Glutamatergic neuron (in vitro differentiated cells): Measurements from ENCODE around the gene PRKG1. TPM values are rescaled to one million over a fixed set of nuclear protein-coding genes. Genes with fewer than 3 reads are reported as not detected.

Experiments used
- DNase-seq: peaks from one replicate; pipeline ENCODE4 v3.0.0; 2022
- H3K27ac Mint-ChIP-seq: one replicate; pipeline ENCODE4 v1.8.0; 2020; ENCODE audit warnings: mild to moderate bottlenecking, mixed read lengths, inconsistent platforms; ENCODE audit not compliant: unreplicated experiment
- H3K27me3 Mint-ChIP-seq: one replicate; pipeline ENCODE4 v1.8.0; 2020; ENCODE audit warnings: mild to moderate bottlenecking, moderate library complexity, mixed read lengths, inconsistent platforms; ENCODE audit not compliant: unreplicated experiment
- H3K36me3 Mint-ChIP-seq: one replicate; pipeline ENCODE4 v1.8.0; 2020; ENCODE audit warnings: mild to moderate bottlenecking, mixed read lengths, inconsistent platforms; ENCODE audit not compliant: unreplicated experiment
- H3K4me1 Mint-ChIP-seq: one replicate; pipeline ENCODE4 v1.8.0; 2020; ENCODE audit warnings: mild to moderate bottlenecking, low read depth, mixed read lengths, inconsistent platforms; ENCODE audit not compliant: unreplicated experiment
- H3K4me3 Mint-ChIP-seq: one replicate; pipeline ENCODE4 v1.8.0; 2020; ENCODE audit warnings: mild to moderate bottlenecking, mixed read lengths, inconsistent platforms; ENCODE audit not compliant: unreplicated experiment
- H3K9me3 Mint-ChIP-seq: one replicate; pipeline ENCODE4 v1.8.0; 2020; ENCODE audit warnings: mild to moderate bottlenecking, moderate library complexity, mixed read lengths, inconsistent platforms; ENCODE audit not compliant: unreplicated experiment
- total RNA-seq: library from RNA; stranded (reverse); fragmentation: NEBNext Ultra II Directional; extraction: Animal tissue kit (Norgen Biotek cat#: 25700); gene quantifications from one replicate; pipeline ENCODE4 v1.2.1, GENCODE V29; 2021; ENCODE audit not compliant: unreplicated experiment
- TF ChIP-seq, protein P1 (sequence below): fragments of 200-600 bp; sonication (generic); IDR thresholded peaks from one replicate; pipeline ENCODE4 v1.5.0; 2021; ENCODE audit not compliant: partially characterized antibody, unreplicated experiment

Gene PRKG1
- total RNA-seq, 1 donor from 2014 or later, result 52.7 TPM

DNA sequence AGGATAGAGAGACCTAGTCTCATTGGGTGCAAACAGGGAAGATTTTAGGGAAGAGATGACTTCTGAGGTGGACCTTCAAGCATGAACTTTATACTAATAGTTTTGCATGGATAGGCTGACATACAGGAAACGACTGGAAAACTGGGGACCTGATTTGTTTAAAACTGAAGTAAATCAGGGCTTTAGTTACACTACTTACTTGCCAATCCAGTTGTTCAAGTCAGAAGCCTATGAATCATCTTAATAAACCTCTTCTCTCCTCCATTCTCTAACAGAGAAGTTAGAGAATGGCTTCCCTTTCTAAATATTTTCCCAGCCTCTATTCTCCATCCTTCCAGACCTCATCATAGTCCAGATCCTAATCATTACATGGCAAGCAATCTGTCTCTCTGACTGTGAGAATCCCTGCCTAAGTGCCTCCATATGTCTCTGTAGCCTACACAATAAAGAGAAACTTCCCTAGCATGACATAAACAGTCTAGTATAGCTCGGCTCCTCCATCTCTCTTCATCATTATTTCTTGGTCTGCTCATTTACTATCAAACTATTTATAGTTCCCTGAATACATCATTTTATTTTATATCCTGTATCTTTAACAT, 55.8 kb downstream of the PRKG1 start:
- Mint-ChIP-seq H3K4me3 (no peak overlapping the region), H3K27me3 (peaks cover 5% of the 10 kb centered on the region), H3K9me3 (peaks cover 4% of the 10 kb centered on the region), H3K36me3 (peaks cover 5% of the 10 kb centered on the region), H3K27ac (no peak overlapping the region), H3K4me1 (peaks cover 4% of the 10 kb centered on the region)
- DNase-seq, result no peak
- TF ChIP-seq, protein P1, sequence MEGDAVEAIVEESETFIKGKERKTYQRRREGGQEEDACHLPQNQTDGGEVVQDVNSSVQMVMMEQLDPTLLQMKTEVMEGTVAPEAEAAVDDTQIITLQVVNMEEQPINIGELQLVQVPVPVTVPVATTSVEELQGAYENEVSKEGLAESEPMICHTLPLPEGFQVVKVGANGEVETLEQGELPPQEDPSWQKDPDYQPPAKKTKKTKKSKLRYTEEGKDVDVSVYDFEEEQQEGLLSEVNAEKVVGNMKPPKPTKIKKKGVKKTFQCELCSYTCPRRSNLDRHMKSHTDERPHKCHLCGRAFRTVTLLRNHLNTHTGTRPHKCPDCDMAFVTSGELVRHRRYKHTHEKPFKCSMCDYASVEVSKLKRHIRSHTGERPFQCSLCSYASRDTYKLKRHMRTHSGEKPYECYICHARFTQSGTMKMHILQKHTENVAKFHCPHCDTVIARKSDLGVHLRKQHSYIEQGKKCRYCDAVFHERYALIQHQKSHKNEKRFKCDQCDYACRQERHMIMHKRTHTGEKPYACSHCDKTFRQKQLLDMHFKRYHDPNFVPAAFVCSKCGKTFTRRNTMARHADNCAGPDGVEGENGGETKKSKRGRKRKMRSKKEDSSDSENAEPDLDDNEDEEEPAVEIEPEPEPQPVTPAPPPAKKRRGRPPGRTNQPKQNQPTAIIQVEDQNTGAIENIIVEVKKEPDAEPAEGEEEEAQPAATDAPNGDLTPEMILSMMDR, result no peak

DNA sequence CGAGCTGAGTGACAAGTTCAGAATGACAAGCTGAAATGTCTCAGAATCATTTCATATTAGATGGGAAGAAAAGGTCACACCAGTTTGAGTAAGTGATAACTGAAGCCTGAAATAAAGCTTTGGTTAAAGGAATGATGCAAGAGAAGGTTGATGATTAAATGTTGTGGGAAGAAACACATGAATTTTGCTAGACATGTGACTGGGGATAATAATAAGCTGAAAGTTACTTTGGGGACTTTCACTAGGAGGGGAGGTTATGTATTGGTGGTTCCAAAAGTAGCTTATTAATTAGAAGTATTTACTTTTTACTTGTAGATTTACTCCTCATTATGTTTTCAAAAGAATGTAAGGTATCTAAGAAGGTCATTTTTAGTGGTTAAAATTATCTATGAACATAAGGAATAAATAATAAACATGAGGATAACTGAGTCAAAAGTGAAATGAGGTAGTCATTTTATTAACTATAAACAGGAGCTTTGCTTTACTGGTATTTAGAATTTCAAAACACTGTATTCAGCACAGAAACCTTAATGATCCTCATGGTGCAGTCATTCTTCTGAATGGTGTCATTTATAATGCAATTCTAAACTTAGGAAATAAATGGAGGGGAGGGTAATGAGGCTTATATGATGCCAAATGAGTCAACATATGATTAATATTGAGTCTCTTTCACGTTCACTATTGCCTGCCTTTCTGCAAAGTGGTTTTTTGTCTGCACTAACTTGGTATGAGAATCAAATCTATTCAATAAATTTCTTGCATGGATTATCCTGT, 63.7 kb downstream of the PRKG1 start:
- TF ChIP-seq, protein P1, result no peak
- peaks cover 2% of the 10 kb centered on the region for H3K9me3 Mint-ChIP-seq
- H3K27me3 Mint-ChIP-seq, result no peaks in the 10 kb centered on the region
- no peak for DNase-seq
- H3K4me1 Mint-ChIP-seq, result peaks cover 2% of the 10 kb centered on the region
- H3K4me3 Mint-ChIP-seq, result no peak overlapping the region
- H3K36me3 Mint-ChIP-seq, result no peaks in the 10 kb centered on the region
- H3K27ac Mint-ChIP-seq, result no peak overlapping the region

DNA sequence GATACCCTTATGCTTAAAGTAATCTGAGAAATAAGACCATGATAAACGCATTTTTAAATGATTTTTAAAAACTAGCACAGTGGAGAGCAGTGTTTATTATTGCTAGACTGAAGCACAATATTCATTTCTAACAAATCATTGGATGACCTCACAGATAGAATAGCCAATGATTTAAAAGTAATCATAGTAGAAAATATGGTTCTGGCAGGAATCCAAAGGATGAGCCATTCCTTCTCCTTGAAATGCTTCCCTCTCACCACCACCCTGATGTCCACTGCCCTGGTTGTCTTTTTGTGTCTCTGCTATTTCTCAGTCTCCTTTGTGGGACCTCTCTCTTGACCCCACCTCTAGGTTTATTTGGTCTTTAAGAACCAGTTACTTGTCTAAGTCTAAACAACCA, 64.9 kb downstream of the PRKG1 start:
- Mint-ChIP-seq H3K9me3 (peaks cover 2% of the 10 kb centered on the region), H3K36me3 (no peaks in the 10 kb centered on the region), H3K4me3 (no peak overlapping the region), H3K27ac (no peak overlapping the region), H3K4me1 (peaks cover 2% of the 10 kb centered on the region), H3K27me3 (no peaks in the 10 kb centered on the region)
- TF ChIP-seq, protein P1, result no peak
- DNase-seq, result no peak

DNA sequence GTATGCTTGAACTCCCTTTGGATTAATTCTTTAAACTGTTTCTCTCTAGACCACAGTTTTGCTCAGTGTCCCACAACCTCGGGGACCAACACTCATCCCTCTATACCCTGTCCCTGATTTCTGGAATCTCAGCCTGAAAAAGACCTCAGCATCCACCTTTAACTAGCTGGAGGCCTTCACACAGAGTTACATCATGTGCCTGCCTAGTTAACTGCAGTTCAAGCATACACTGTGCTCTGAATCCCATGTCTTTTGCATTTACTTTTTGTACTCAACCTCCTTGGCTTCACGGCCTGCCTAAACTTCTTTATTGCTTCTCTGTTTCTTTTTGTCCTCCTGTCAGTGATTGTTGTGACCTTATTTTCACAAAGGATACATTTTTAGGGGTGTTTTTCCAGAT, 66.7 kb downstream of the PRKG1 start:
- H3K4me3 Mint-ChIP-seq, result no peak overlapping the region
- TF ChIP-seq, protein P1, result no peak
- H3K36me3 Mint-ChIP-seq, result no peaks in the 10 kb centered on the region
- DNase-seq, result no peak
- H3K9me3 Mint-ChIP-seq, result no peaks in the 10 kb centered on the region
- no peak overlapping the region for H3K27ac Mint-ChIP-seq
- H3K27me3 Mint-ChIP-seq, result no peaks in the 10 kb centered on the region
- peaks cover 5% of the 10 kb centered on the region for H3K4me1 Mint-ChIP-seq

DNA sequence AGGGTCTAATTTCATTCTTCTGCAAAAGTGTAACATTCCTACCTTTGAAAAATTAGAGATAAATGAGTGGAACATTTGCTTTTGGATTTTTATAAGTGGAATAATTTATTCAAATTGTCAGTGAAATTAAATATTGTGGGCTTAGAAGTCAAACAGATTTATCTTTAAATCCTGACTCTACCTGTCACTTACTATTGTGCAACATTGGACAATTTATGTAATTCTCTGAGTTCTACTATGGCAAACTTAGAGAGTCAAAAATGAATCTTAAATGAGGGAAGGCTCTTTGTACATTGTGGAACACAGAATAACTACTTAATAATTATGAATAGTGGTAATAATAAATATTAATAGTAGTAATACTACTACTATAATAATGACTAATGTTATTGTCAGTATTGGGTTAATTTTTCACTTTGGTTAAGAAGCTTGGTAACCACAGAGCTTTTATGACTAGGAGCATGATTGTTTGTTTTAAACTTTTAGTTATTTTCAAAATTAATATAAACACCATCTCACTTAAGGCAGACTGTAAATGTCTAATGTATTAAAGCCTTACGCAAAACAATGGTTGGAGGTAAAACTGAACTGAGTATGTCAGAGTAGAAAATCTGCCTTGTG, 70.0 kb downstream of the PRKG1 start:
- no peaks in the 10 kb centered on the region for H3K27me3 Mint-ChIP-seq
- TF ChIP-seq, protein P1, result no peak
- DNase-seq, result no peak
- H3K4me1 Mint-ChIP-seq, result peaks cover 4% of the 10 kb centered on the region
- no peaks in the 10 kb centered on the region for H3K36me3 Mint-ChIP-seq
- no peak overlapping the region for H3K27ac Mint-ChIP-seq
- no peaks in the 10 kb centered on the region for H3K9me3 Mint-ChIP-seq
- H3K4me3 Mint-ChIP-seq, result no peak overlapping the region
